Heart left ventricle (tissue), 16 donors: ENCODE measurements around the gene FXYD5. TPM values are rescaled to one million over a fixed set of nuclear protein-coding genes. Genes with fewer than 3 reads are reported as not detected.

ENCODE experiments used
- ATAC-seq, 4 donors: fragments of 200-7000 bp; cut with Tn5 transposase; one replicate each; pipeline ENCODE4 v1.9.1; 2020 to 2022; ENCODE audit warnings: moderate library complexity in 4 of 4, mild to moderate bottlenecking in 3 of 4, moderate number of reproducible peaks in 1 of 4
- DNase-seq, 5 donors: peaks; one replicate each; pipeline ENCODE4 v3.0.0-alpha.2; 2020
- H3K27ac ChIP-seq, 12 donors: fragments of 200-600 bp; sonication (generic) in 4 of 12; one replicate each; pipeline versions ENCODE4 v1.5.0 to v1.8.0; 2016 to 2022; ENCODE audit warnings: mild to moderate bottlenecking in 2 of 12
- H3K27me3 ChIP-seq, 9 donors: fragments of 200-600 bp; sonication (generic) in 2 of 9; one replicate each; pipeline versions ENCODE4 v1.5.1 to v1.8.0; 2016 to 2022; ENCODE audit warnings: mild to moderate bottlenecking in 3 of 9
- H3K36me3 ChIP-seq, 9 donors: fragments of 200-600 bp; sonication (generic) in 2 of 9; one replicate each; pipeline versions ENCODE4 v1.5.0 to v1.8.0; 2018 to 2022; ENCODE audit warnings: mild to moderate bottlenecking in 2 of 9
- H3K4me1 ChIP-seq, 12 donors: fragments of 200-600 bp; sonication (generic) in 4 of 12; one replicate each; pipeline versions ENCODE4 v1.5.0 to v1.8.0; 2016 to 2022; ENCODE audit warnings: mild to moderate bottlenecking in 3 of 12
- H3K4me3 ChIP-seq, 12 donors: fragments of 200-600 bp; sonication (generic) in 4 of 12; one replicate each; pipeline versions ENCODE4 v1.5.0 to v1.8.0; 2017 to 2022; ENCODE audit warnings: mild to moderate bottlenecking in 9 of 12, moderate library complexity in 4 of 12
- H3K9me3 ChIP-seq, 12 donors: fragments of 200-600 bp; sonication (generic) in 4 of 12; one replicate each; pipeline versions ENCODE4 v1.5.0 to v1.8.0; 2016 to 2022; ENCODE audit warnings: mild to moderate bottlenecking in 1 of 12
- POLR2A ChIP-seq, 2 donors: fragments of 450-650 bp; IDR thresholded peaks; one replicate each; pipeline ENCODE4 v1.6.1; 2017; ENCODE audit warnings: antibody characterized with exemption in 2 of 2, mild to moderate bottlenecking in 2 of 2, moderate library complexity in 2 of 2
- WGBS, 4 donors: extraction: QIAGEN DNeasy Blood & Tissue Kit in 2 of 4; methylation state at CpG; one replicate each; pipeline versions ENCODE4 v1.1.5 to v1.1.7; 2013 to 2018; 5-methylcytosine and 5-hydroxymethylcytosine counted together
- intact Hi-C, 10 donors: fragments of 100-400 bp; cut with DNase I; formaldehyde crosslinking; loops; one replicate each; pipeline versions ENCODE4 v1.11.1 to v1.14.2; 2022
- polyA plus RNA-seq, 2 donors: library from polyadenylated mRNA; stranded (reverse); fragments of 200-250 nt; gene quantifications; one replicate each; pipeline ENCODE4 v1.2.3, GENCODE V29; 2013
- total RNA-seq, 9 donors: library from RNA; depleted of rRNA in 2 of 9; stranded (reverse); fragments of >200 nt in 2 of 9; fragmentation: NEBNext Ultra II Directional in 3 of 9; extraction: Animal tissue kit (Norgen Biotek cat#: 25700) in 3 of 9; gene quantifications; one replicate each; pipeline versions ENCODE4 v1.1.0 to v1.2.4, GENCODE V29; 2016 to 2023
- TF ChIP-seq, protein P1 (sequence below), 12 donors: fragments of 200-600 bp; sonication (generic) in 4 of 12; IDR thresholded peaks; one replicate each; pipeline versions ENCODE4 v1.5.0 to v1.8.0; 2018 to 2022; ENCODE audit warnings: antibody characterized with exemption in 12 of 12, mild to moderate bottlenecking in 5 of 12
- donor health status: ischemic (EF 13 %, LVEDD 7.1; RV severe dilation, severe dysfunction).
- donor health status: healthy with polysubstance abuse.
- donor health status: DM: no; HTN: yes; CAD: no.
- donor health status: DM: no; HTN: no; CAD: no.
- donor health status: ischemic (EF 25% LVEDD 6.9; RV normal size, moderate dysfunction).
- donor health status: ischemic (EF 25% LVEDD 5.7; RV mildly dilated, moderate dysfunction).
- donor health status: healthy.
- donor health status: DM: yes; HTN: yes; CAD: no.
- donor health status: ischemic (EF 35%, LVEDD 5.7; RV mildly dilated, moderate dysfunction).
- donor health status: nonischemic (EF 11% LVEDD 7.7; RV severe dilation, severe dysfunction).
- donor health status: DM: yes; HTN: yes; CAD: no.
- donor health status: PGD.
- donor health status: ischemic (EF 29% LVEDD 5.4; RV normal size, mild dysfunction).
- donor health status: nonischemic (EF 23%, LVEDD 6.1; RV moderate dilation, normal function).

The FXYD5 gene
- total and polyA plus RNA-seq, 11 donors, result 15.3 to 87.9 (median 25.6) TPM

DNA sequence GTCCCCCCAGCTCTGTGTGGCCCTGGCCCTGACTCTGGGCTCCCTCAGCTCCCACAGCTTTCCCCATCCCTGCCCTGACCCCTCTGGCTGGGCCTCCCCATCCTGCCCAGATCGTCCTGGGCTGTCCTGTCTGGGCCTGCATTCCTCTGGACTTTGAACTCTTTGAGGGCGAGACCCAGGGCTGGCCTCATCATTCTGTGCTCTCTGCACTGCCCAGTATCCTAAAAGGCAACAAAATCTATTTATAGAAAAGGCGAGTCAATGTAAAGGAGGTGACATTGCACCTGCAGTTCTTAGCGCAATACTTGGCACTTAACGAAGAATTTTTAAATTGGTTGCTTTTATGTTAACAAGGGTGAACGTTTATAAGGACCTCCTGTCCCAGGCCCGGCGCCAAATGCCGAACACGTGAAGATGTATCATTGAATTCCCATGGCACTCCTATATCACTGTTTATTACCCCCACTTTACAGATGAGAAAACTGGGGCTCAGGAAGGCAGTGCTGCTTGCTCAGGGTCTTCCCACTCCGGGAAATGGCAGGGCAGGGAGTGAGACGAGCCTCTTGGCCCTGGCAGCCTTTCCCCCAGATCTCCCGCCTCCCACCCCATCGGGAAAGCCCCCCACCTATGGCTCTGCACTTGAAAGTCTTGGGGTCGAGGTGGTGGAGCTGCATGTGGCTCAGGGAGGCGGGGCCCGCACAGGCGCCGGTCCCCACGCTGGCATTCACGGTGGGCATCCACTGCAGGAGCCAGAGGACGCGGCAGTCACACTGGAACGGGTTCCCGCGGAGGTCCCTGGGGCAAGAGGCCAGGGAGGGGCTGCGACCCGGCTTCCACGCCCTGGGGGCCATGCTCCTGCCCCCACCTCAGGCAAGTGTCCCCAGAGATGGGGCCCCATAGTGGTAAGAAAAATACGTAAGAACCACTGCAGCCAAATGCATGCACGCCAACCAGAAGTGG, 23.5 kb upstream of the FXYD5 start:
- Histone ChIP-seq H3K27ac (no peak overlapping the region), H3K27me3 (no peaks in the 10 kb centered on the region), H3K36me3 (no peaks in the 10 kb centered on the region), H3K9me3 (no peaks in the 10 kb centered on the region), H3K4me3 (no peak overlapping the region), H3K4me1 (peaks cover 0 to 14% (median 8%) of the 10 kb centered on the region in 12 donors)
- TF ChIP-seq, protein P1, sequence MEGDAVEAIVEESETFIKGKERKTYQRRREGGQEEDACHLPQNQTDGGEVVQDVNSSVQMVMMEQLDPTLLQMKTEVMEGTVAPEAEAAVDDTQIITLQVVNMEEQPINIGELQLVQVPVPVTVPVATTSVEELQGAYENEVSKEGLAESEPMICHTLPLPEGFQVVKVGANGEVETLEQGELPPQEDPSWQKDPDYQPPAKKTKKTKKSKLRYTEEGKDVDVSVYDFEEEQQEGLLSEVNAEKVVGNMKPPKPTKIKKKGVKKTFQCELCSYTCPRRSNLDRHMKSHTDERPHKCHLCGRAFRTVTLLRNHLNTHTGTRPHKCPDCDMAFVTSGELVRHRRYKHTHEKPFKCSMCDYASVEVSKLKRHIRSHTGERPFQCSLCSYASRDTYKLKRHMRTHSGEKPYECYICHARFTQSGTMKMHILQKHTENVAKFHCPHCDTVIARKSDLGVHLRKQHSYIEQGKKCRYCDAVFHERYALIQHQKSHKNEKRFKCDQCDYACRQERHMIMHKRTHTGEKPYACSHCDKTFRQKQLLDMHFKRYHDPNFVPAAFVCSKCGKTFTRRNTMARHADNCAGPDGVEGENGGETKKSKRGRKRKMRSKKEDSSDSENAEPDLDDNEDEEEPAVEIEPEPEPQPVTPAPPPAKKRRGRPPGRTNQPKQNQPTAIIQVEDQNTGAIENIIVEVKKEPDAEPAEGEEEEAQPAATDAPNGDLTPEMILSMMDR (IDR thresholded peaks at IDR 0.05), result no peak
- TF ChIP-seq POLR2A (IDR thresholded peaks at IDR 0.05), result no peak
- DNase-seq (no peak), ATAC-seq (no peak)
- 83 to 85% (median 84%) methylated on average over 21 to 31 of the region's 31 CpGs for WGBS, 4 donors
- intact Hi-C loops, result loop anchor here in 6 of 10 donors (5.0 to 10.0 kb wide), 3 partner anchors 64 to 86 kb away; partner anchors contain the start of gene HPN (in 1 of the 6)

DNA sequence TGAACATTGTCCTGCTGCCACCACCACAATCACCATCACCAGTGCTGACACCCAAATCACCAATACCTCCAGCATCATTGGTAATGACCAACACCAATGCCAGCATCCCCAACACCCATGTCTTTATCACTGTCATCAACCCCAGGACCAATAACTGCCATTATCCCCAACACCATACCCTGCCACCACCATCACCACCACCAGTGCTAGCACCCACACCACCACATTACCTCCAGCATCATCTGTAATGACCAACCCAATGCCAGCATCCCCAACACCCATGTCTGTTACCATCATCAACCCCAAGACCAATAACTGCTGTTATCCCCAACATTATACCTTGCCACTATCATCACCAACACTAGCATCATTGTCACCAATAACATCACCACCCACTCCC, 22.3 kb upstream of the FXYD5 start:
- ATAC-seq (no peak), DNase-seq (no peak)
- TF ChIP-seq, protein P1 (IDR thresholded peaks at IDR 0.05), result no peak
- TF ChIP-seq POLR2A (IDR thresholded peaks at IDR 0.05), result no peak
- intact Hi-C loops, result loop anchor here in 6 of 10 donors (5.0 to 10.0 kb wide), 3 partner anchors 65 to 87 kb away; partner anchors contain the start of gene HPN (in 1 of the 6)
- Histone ChIP-seq H3K27me3 (no peaks in the 10 kb centered on the region), H3K4me3 (no peak overlapping the region), H3K36me3 (no peaks in the 10 kb centered on the region), H3K4me1 (peaks cover 0 to 22% (median 9%) of the 10 kb centered on the region in 12 donors), H3K27ac (no peak overlapping the region), H3K9me3 (no peaks in the 10 kb centered on the region)

DNA sequence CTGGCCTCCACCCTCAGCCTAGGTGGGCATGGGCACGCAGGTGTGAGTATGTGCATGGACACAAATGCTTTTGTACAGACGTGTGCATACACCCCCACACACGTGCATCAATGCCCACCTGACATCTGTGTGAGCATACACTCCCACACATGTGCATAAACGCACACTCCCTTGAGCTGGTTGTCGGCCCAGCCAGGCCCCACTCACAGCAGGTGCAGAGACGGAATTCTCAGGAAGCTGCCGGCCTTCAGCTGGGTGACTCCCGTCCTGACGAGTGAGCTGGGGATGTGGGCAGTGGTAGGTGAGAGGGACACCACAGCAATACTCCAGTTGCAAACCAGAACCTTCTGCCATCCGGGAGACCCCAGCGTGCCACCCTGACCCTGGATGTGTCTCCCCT, 20.7 kb upstream of the FXYD5 start:
- Histone ChIP-seq H3K27ac (peak overlapping the region in 5 of 12 donors; percentile 4 to 74 (median 72)), H3K4me3 (peak overlapping the region in 9 of 12 donors; percentile 28 to 53 (median 43)), H3K27me3 (no peaks in the 10 kb centered on the region), H3K4me1 (peaks cover 0 to 38% (median 17%) of the 10 kb centered on the region in 12 donors), H3K36me3 (no peaks in the 10 kb centered on the region), H3K9me3 (no peaks in the 10 kb centered on the region)
- TF ChIP-seq POLR2A (IDR thresholded peaks at IDR 0.05), result no peak
- TF ChIP-seq, protein P1 (IDR thresholded peaks at IDR 0.05), result no peak
- ATAC-seq, result no peak
- no peak for DNase-seq
- intact Hi-C loops, result loop anchor here in 7 of 10 donors (2.0 to 10.0 kb wide), 4 partner anchors 19 to 89 kb away; partner anchors contain the start of genes FXYD3 (in 2 of the 7) and HPN (in 1 of the 7)
- WGBS, 4 donors, result 62 to 79% (median 74%) methylated on average over 8 to 11 of the region's 11 CpGs
